Fibroblast of lung (primary cell): Measurements from ENCODE around the gene ABHD5. TPM values are rescaled to one million over a fixed set of nuclear protein-coding genes. Genes with fewer than 3 reads are reported as not detected.

Experiments used
- DNase-seq, 2 donors: peaks; one replicate each; pipeline versions ENCODE4 v3.0.0 to v3.0.0-alpha.2; 2010; ENCODE audit warnings: low read depth in 2 of 2
- H2AFZ ChIP-seq: 2 replicates; pipeline ENCODE4 v1.5.1; 2012; ENCODE audit warnings: low read length, control low read depth, inconsistent platforms
- H3K27ac ChIP-seq: 2 replicates; pipeline ENCODE4 v1.5.1; 2011; ENCODE audit warnings: low read length, control low read depth; ENCODE audit not compliant: insufficient read depth
- H3K27me3 ChIP-seq: 2 replicates; pipeline ENCODE4 v1.5.1; 2011; ENCODE audit warnings: mild to moderate bottlenecking, low read length; ENCODE audit not compliant: control insufficient read depth, insufficient read depth
- H3K36me3 ChIP-seq: 2 replicates; pipeline ENCODE4 v1.5.1; 2011; ENCODE audit warnings: low read length; ENCODE audit not compliant: control insufficient read depth, insufficient read depth
- H3K4me1 ChIP-seq: 2 replicates; pipeline ENCODE4 v1.5.1; 2011; ENCODE audit warnings: low read length; ENCODE audit not compliant: control insufficient read depth, insufficient read depth; ENCODE audit errors: extremely low read depth
- H3K4me2 ChIP-seq: 2 replicates; pipeline ENCODE4 v1.5.1; 2011; ENCODE audit warnings: low read length, control low read depth; ENCODE audit not compliant: insufficient read depth; ENCODE audit errors: extremely low read depth
- H3K4me3 ChIP-seq, 4 experiments: fragments of 200-600 bp in 1 of 4; sonication (generic) in 1 of 4; replicated peaks in 1 of 4; 2 replicates each; pipeline ENCODE4 v1.5.1; 2011 to 2016; ENCODE audit warnings: low read length in 4 of 4, low read depth in 3 of 4, mild to moderate bottlenecking in 3 of 4, control low read depth in 2 of 4, inconsistent platforms in 1 of 4, mixed read lengths in 1 of 4; ENCODE audit not compliant: insufficient read depth in 1 of 4; ENCODE audit errors: control extremely low read depth in 1 of 4
- H3K79me2 ChIP-seq: 2 replicates; pipeline ENCODE4 v1.5.1; 2012; ENCODE audit warnings: mild to moderate bottlenecking, low read length, inconsistent platforms; ENCODE audit not compliant: control insufficient read depth, insufficient read depth
- H3K9ac ChIP-seq: 2 replicates; pipeline ENCODE4 v1.5.1; 2011; ENCODE audit warnings: mild to moderate bottlenecking, low read length, control low read depth; ENCODE audit not compliant: insufficient read depth
- H3K9me3 ChIP-seq: 2 replicates; pipeline ENCODE4 v1.5.1; 2012; ENCODE audit warnings: low read depth, low read length; ENCODE audit not compliant: control insufficient read depth, insufficient read depth
- H4K20me1 ChIP-seq: 2 replicates; pipeline ENCODE4 v1.5.1; 2011; ENCODE audit warnings: low read length; ENCODE audit not compliant: control insufficient read depth, insufficient read depth; ENCODE audit errors: extremely low read depth
- EZH2 ChIP-seq: IDR thresholded peaks from 2 replicates; pipeline ENCODE4 v1.5.1; 2012; ENCODE audit warnings: low read length, control low read depth, mild to moderate bottlenecking; ENCODE audit errors: missing control alignments
- polyA plus RNA-seq, 2 donors: library from polyadenylated mRNA; depleted of rRNA in 1 of 2; stranded (reverse) in 1 of 2; unstranded in 1 of 2; fragments of >200 nt; gene quantifications; 2 replicates each; pipeline ENCODE4 v1.2.1, GENCODE V29; 2011 to 2012; ENCODE audit warnings: missing spikeins in 1 of 2
- total RNA-seq: library from RNA; depleted of rRNA; stranded (reverse); fragments of >200 nt; gene quantifications from 2 replicates; pipeline ENCODE4 v1.2.1, GENCODE V29; 2014
- TF ChIP-seq, protein P1 (sequence below), 2 donors: IDR thresholded peaks in 1 of 2; conservative IDR thresholded peaks in 1 of 2; 1 replicate in 1 of 2; 2 replicates in 1 of 2; pipeline ENCODE4 v1.5.1; 2011 to 2012; ENCODE audit warnings: low read length in 2 of 2, control low read depth in 1 of 2, inconsistent platforms in 1 of 2, low read depth in 1 of 2, mild to moderate bottlenecking in 1 of 2

Gene ABHD5
- total and polyA plus RNA-seq, 2 donors (not counting 1 experiment from before 2014, with no cell fraction given): 59.8 to 64.7 TPM

- Histone ChIP-seq H3K27me3 (no peaks in the 10 kb centered on the region), H3K4me1 (no peaks in the 10 kb centered on the region), H3K9me3 (no peaks in the 10 kb centered on the region), H3K79me2 (no peaks in the 10 kb centered on the region), H2AFZ (no peak overlapping the region), H3K4me2 (no peak overlapping the region), H3K36me3 (no peaks in the 10 kb centered on the region), H4K20me1 (no peaks in the 10 kb centered on the region), H3K27ac (no peak overlapping the region), H3K9ac (no peak overlapping the region), H3K4me3 (no peak overlapping the region)
- no peak for DNase-seq
- TF ChIP-seq EZH2: no peak
- TF ChIP-seq, protein P1, sequence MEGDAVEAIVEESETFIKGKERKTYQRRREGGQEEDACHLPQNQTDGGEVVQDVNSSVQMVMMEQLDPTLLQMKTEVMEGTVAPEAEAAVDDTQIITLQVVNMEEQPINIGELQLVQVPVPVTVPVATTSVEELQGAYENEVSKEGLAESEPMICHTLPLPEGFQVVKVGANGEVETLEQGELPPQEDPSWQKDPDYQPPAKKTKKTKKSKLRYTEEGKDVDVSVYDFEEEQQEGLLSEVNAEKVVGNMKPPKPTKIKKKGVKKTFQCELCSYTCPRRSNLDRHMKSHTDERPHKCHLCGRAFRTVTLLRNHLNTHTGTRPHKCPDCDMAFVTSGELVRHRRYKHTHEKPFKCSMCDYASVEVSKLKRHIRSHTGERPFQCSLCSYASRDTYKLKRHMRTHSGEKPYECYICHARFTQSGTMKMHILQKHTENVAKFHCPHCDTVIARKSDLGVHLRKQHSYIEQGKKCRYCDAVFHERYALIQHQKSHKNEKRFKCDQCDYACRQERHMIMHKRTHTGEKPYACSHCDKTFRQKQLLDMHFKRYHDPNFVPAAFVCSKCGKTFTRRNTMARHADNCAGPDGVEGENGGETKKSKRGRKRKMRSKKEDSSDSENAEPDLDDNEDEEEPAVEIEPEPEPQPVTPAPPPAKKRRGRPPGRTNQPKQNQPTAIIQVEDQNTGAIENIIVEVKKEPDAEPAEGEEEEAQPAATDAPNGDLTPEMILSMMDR (conservative IDR thresholded peaks at IDR 0.05 in 1 of 2, IDR thresholded peaks at IDR 0.05 in 1 of 2; ENCODE audit: low read depth in 1 of 2, low read length in 2 of 2): no peak
Observed at GRCh38 chr3:43684944-43685343, 5.8 kb upstream of the ABHD5 start.

DNA sequence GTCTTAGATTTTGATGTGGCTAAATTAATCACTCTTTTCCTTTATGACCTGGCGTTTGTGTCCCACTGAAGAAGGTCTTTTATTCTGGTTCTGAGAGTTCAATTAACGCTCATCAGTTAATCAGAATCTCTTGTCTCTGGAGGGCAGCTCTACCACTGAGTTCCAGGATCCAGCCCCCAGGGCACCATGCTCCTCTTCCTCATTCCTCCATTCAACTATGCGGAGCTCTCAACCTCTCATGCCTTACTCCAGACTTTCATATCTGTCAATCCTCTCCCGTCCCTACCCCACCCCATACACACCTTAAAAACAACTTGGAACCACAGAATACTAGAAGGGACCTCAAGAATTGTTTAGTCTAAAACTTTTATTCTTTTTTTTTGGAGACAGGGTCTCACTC, 4.8 kb upstream of the ABHD5 start:
- Histone ChIP-seq H3K27ac (no peak overlapping the region), H3K36me3 (no peaks in the 10 kb centered on the region), H3K27me3 (no peaks in the 10 kb centered on the region), H3K9ac (no peak overlapping the region), H3K4me2 (no peak overlapping the region), H4K20me1 (no peaks in the 10 kb centered on the region), H3K4me3 (no peak overlapping the region), H3K9me3 (no peaks in the 10 kb centered on the region), H3K79me2 (peaks cover under 1% of the 10 kb centered on the region), H3K4me1 (no peaks in the 10 kb centered on the region), H2AFZ (no peak overlapping the region)
- no peak for TF ChIP-seq EZH2
- TF ChIP-seq, protein P1 (conservative IDR thresholded peaks at IDR 0.05 in 1 of 2, IDR thresholded peaks at IDR 0.05 in 1 of 2; ENCODE audit: low read depth in 1 of 2, low read length in 2 of 2): no peak
- no peak for DNase-seq

DNA sequence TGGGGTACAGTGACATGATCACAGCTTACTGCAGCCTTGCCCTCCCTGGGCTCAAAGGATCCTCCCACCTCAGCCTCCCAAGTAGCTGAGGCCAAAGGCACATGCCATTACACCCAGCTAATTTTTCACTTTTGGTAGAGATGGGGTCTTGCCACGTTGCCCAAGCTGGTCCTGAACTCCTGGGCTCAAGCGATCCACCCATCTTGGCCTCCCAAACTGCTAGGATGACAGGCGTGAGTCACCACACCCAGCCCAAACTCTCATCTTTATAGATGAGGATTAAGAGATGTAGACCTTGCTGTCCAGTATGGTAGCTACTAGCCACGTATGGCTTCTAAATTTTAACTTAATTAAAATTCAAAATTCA, 4.4 kb upstream of the ABHD5 start:
- no peak overlapping the region for H3K4me3 ChIP-seq
- peaks cover 5% of the 10 kb centered on the region for H3K79me2 ChIP-seq
- H3K27ac ChIP-seq: no peak overlapping the region
- TF ChIP-seq EZH2: no peak
- TF ChIP-seq, protein P1 (conservative IDR thresholded peaks at IDR 0.05 in 1 of 2, IDR thresholded peaks at IDR 0.05 in 1 of 2; ENCODE audit: low read depth in 1 of 2, low read length in 2 of 2): no peak
- DNase-seq: no peak
- no peaks in the 10 kb centered on the region for H3K36me3 ChIP-seq
- no peaks in the 10 kb centered on the region for H3K9me3 ChIP-seq
- H3K9ac ChIP-seq: no peak overlapping the region
- no peaks in the 10 kb centered on the region for H4K20me1 ChIP-seq
- no peak overlapping the region for H2AFZ ChIP-seq
- H3K4me1 ChIP-seq: no peaks in the 10 kb centered on the region
- H3K27me3 ChIP-seq: no peaks in the 10 kb centered on the region
- H3K4me2 ChIP-seq: no peak overlapping the region
